Activated CD4-positive, alpha-beta T cell treated with anti-CD3 and anti-CD28 coated beads, Interleukin-2, amount 10 ng/mL, durations not matched to agents 7 days and 5 days (primary cell): ENCODE data around the gene TSTD1. TPM values are rescaled to one million over a fixed set of nuclear protein-coding genes. Genes with fewer than 3 reads are reported as not detected.
"Not testable (repeated sequence)": the region's sequence is repeated elsewhere in the genome, so short reads cannot be mapped to it uniquely, and the experiment has no call there.

Experiments
- CTCF ChIA-PET: fragments of 350-600 bp; sonication (Branson Sonifier 250); formaldehyde crosslinking; loops from one replicate; lab custom pipeline; 2021; ENCODE audit warnings: antibody characterized with exemption; lab: Charles Lee
- POLR2A ChIA-PET: fragments of 350-600 bp; sonication (Branson Sonifier 250); formaldehyde crosslinking; loops from one replicate; lab custom pipeline; 2021; ENCODE audit warnings: antibody characterized with exemption; lab: Charles Lee
- DNase-seq: peaks from one replicate; pipeline ENCODE4 v3.0.0-alpha.2; 2020
- H3K27ac Mint-ChIP-seq: one replicate; pipeline ENCODE4 v1.8.0; 2021; ENCODE audit warnings: mild to moderate bottlenecking, moderate library complexity, mixed read lengths
- H3K27me3 Mint-ChIP-seq: one replicate; pipeline ENCODE4 v1.8.0; 2021; ENCODE audit warnings: mixed read lengths
- H3K36me3 Mint-ChIP-seq: one replicate; pipeline ENCODE4 v1.8.0; 2021; ENCODE audit warnings: low read depth, mixed read lengths
- H3K4me1 Mint-ChIP-seq: one replicate; pipeline ENCODE4 v1.8.0; 2021; ENCODE audit warnings: mixed read lengths
- H3K4me3 Mint-ChIP-seq: one replicate; pipeline ENCODE4 v1.8.0; 2021; ENCODE audit warnings: mild to moderate bottlenecking, moderate library complexity, mixed read lengths
- H3K9me3 Mint-ChIP-seq: one replicate; pipeline ENCODE4 v1.8.0; 2021; ENCODE audit warnings: mixed read lengths
- total RNA-seq, 2 experiments: library from RNA; stranded (reverse); gene quantifications; one replicate each; pipeline ENCODE4 v1.2.3, GENCODE V29; 2021

Gene TSTD1
- total RNA-seq, 2 experiments from 2014 or later = 33.5 to 43.6 TPM

- Mint-ChIP-seq H3K9me3 (no peaks in the 10 kb centered on the region), H3K27ac (no peak overlapping the region)
- POLR2A ChIA-PET = no interaction called here
Observed at GRCh38 chr1:160997323-160998038, 41.3 kb downstream of the TSTD1 start.

GRCh38 chr1:160996178-160996577 lies 42.6 kb downstream of the TSTD1 start:
- Mint-ChIP-seq H3K4me1 (peaks cover 6% of the 10 kb centered on the region), H3K36me3 (peaks cover 4% of the 10 kb centered on the region), H3K9me3 (no peaks in the 10 kb centered on the region), H3K27ac (no peak overlapping the region), H3K4me3 (no peak overlapping the region), H3K27me3 (no peaks in the 10 kb centered on the region)
- ChIA-PET POLR2A (no interaction called here), CTCF (interaction anchor here (1.0 to 2.7 kb wide), 3 partner anchors 101 to 119 kb away, joined by 3 to 14 read pairs (median 4); partner anchors contain the start of gene KLHDC9)
- DNase-seq = no peak

More at GRCh38 chr1:160997323-160998038, 41.3 kb downstream of the TSTD1 start:
- Mint-ChIP-seq H3K4me3 (no peak overlapping the region), H3K36me3 (peaks cover 4% of the 10 kb centered on the region), H3K4me1 (peaks cover 6% of the 10 kb centered on the region), H3K27me3 (no peaks in the 10 kb centered on the region)
- DNase-seq = peak; percentile 61
- CTCF ChIA-PET = interaction anchor here (0.7 to 2.7 kb wide), 13 partner anchors 9 to 385 kb away, joined by 3 to 14 read pairs (median 3); partner anchors contain the start of gene KLHDC9

- Mint-ChIP-seq H3K4me3 (no peak overlapping the region), H3K4me1 (peaks cover 13% of the 10 kb centered on the region), H3K9me3 (no peaks in the 10 kb centered on the region), H3K27me3 (no peaks in the 10 kb centered on the region), H3K27ac (no peak overlapping the region), H3K36me3 (peaks cover 2% of the 10 kb centered on the region)
- ChIA-PET POLR2A (interaction anchor here (0.6 kb wide), 1 partner anchor 134 kb away, joined by 3 read pairs; no protein-coding TSS in a partner anchor), CTCF (interaction anchor here (0.6 to 1.3 kb wide), 5 partner anchors 13 to 318 kb away, joined by 3 to 4 read pairs (median 3); partner anchors contain the start of gene KLHDC9)
- DNase-seq = peak; percentile 8
Observed at GRCh38 chr1:160993544-160994193, 45.1 kb downstream of the TSTD1 start.

- ChIA-PET POLR2A (interaction anchor here (0.8 kb wide), 1 partner anchor 68 kb away, joined by 3 read pairs; no protein-coding TSS in a partner anchor), CTCF (interaction anchor here (0.7 to 2.6 kb wide), 2 partner anchors 100 to 157 kb away, joined by 3 to 8 read pairs; no protein-coding TSS in a partner anchor)
- not testable (repeated sequence) for DNase-seq, H3K36me3 Mint-ChIP-seq, H3K4me1 Mint-ChIP-seq, H3K9me3 Mint-ChIP-seq, H3K4me3 Mint-ChIP-seq, H3K27me3 Mint-ChIP-seq, H3K27ac Mint-ChIP-seq
Observed at GRCh38 chr1:160992036-160992435, 46.7 kb downstream of the TSTD1 start.

Other genes with a start within 250 kb of the TSTD1 start
- 10 to 100 TPM; 45.9 to 49.0 TPM for gene LY9, start 242.8 kb downstream of the TSTD1 start, total RNA-seq
- 1 to 10 TPM; 1.8 to 2.1 TPM for gene CD244, start 176.1 kb downstream of the TSTD1 start, total RNA-seq
- gene ITLN1, start 153.8 kb downstream of the TSTD1 start, total RNA-seq = not detected
- not detected for gene ITLN2, start 84.2 kb downstream of the TSTD1 start, total RNA-seq
- 10 to 100 TPM; 14.1 to 15.6 TPM for gene F11R, start 17.8 kb downstream of the TSTD1 start, total RNA-seq
- 10 to 100 TPM; 78.0 to 81.2 TPM for gene USF1, start 7.0 kb upstream of the TSTD1 start, total RNA-seq
- 100 to 1,000 TPM; 244 to 304 TPM for gene ARHGAP30, start 30.9 kb upstream of the TSTD1 start, total RNA-seq
- gene NECTIN4, start 50.6 kb upstream of the TSTD1 start, total RNA-seq = under 1 TPM in 1 of 2 experiments, not detected in 1; 0.15 TPM
- gene KLHDC9, start 59.4 kb upstream of the TSTD1 start, total RNA-seq = under 1 TPM in 1 of 2 experiments, not detected in 1; 0.30 TPM
- 10 to 100 TPM; 46.0 to 56.0 TPM for gene PFDN2, start 79.1 kb upstream of the TSTD1 start, total RNA-seq
- gene NIT1, start 79.1 kb upstream of the TSTD1 start, total RNA-seq = 10 to 100 TPM; 37.7 to 39.0 TPM
- 10 to 100 TPM; 39.8 to 43.1 TPM for gene DEDD, start 93.7 kb upstream of the TSTD1 start, total RNA-seq
- gene UFC1, start 115.0 kb upstream of the TSTD1 start, total RNA-seq = 100 to 1,000 TPM; 115 to 120 TPM
- gene USP21, start 120.5 kb upstream of the TSTD1 start, total RNA-seq = 10 to 100 TPM; 34.7 to 40.2 TPM
- gene PPOX, start 127.5 kb upstream of the TSTD1 start, total RNA-seq = 10 to 100 TPM; 33.6 to 40.7 TPM
- 10 to 100 TPM; 43.1 to 48.6 TPM for gene B4GALT3, start 138.5 kb upstream of the TSTD1 start, total RNA-seq
- gene ADAMTS4, start 160.1 kb upstream of the TSTD1 start, total RNA-seq = 1 to 10 TPM in 1 of 2 experiments, under 1 TPM in 1; 0.31 to 1.3 TPM
- gene NDUFS2, start 163.4 kb upstream of the TSTD1 start, total RNA-seq = 10 to 100 TPM; 74.2 to 82.1 TPM
- gene FCER1G, start 176.3 kb upstream of the TSTD1 start, total RNA-seq = 1 to 10 TPM; 1.8 to 3.0 TPM
- gene APOA2, start 184.7 kb upstream of the TSTD1 start, total RNA-seq = not detected
- gene TOMM40L, start 187.1 kb upstream of the TSTD1 start, total RNA-seq = 10 to 100 TPM; 16.7 to 17.3 TPM
- gene NR1I3, start 199.2 kb upstream of the TSTD1 start, total RNA-seq = not detected
- under 1 TPM in 1 of 2 experiments, not detected in 1; 0.15 TPM for gene PCP4L1, start 219.8 kb upstream of the TSTD1 start, total RNA-seq